HEK293T (cell line): ENCODE data around the gene NDUFS6.

Source experiments
- CTCF ChIA-PET: fragments of 350-600 bp; formaldehyde crosslinking; extraction: SDS; loops from one replicate; lab custom pipeline; 2021; ENCODE audit warnings: antibody characterized with exemption, inconsistent platforms; lab: Yijun Ruan, JAX
- POLR2A ChIA-PET: fragments of 350-600 bp; formaldehyde crosslinking; extraction: SDS; loops from one replicate; lab custom pipeline; 2020; ENCODE audit warnings: antibody characterized with exemption, inconsistent platforms; lab: Yijun Ruan, JAX
- DNase-seq: peaks from one replicate; pipeline ENCODE4 v3.0.0; 2012; ENCODE audit warnings: mixed read lengths; ENCODE audit errors: extremely low spot score
- ARNT ChIP-seq: fragments of 450-650 bp; IDR thresholded peaks from 2 replicates; pipeline ENCODE4 v1.6.1; 2017; ENCODE audit warnings: mild to moderate bottlenecking
- BHLHE40 ChIP-seq: fragments of 450-650 bp; IDR thresholded peaks from 2 replicates; pipeline ENCODE4 v1.6.1; 2016; ENCODE audit warnings: mild to moderate bottlenecking, moderate library complexity, borderline replicate concordance
- CTBP1 ChIP-seq: fragments of 450-650 bp; IDR thresholded peaks from 2 replicates; pipeline ENCODE4 v1.6.1; 2016; ENCODE audit warnings: borderline replicate concordance
- ELF4 ChIP-seq: fragments of 450-650 bp; IDR thresholded peaks from 2 replicates; pipeline ENCODE4 v1.6.1; 2017; ENCODE audit warnings: antibody characterized with exemption
- FOXA1 ChIP-seq: fragments of 450-650 bp; IDR thresholded peaks from 2 replicates; pipeline ENCODE4 v1.6.1; 2016; ENCODE audit warnings: mild to moderate bottlenecking
- FOXK2 ChIP-seq: fragments of 450-650 bp; IDR thresholded peaks from 2 replicates; pipeline ENCODE4 v1.6.1; 2016; ENCODE audit warnings: mild to moderate bottlenecking
- FOXM1 ChIP-seq: fragments of 450-650 bp; IDR thresholded peaks from 2 replicates; pipeline ENCODE4 v1.6.1; 2017; ENCODE audit warnings: mild to moderate bottlenecking, borderline replicate concordance
- HDGF ChIP-seq: fragments of 450-650 bp; IDR thresholded peaks from 2 replicates; pipeline ENCODE4 v1.6.1; 2017; ENCODE audit warnings: antibody characterized with exemption, borderline replicate concordance
- L3MBTL2 ChIP-seq: fragments of 450-650 bp; conservative IDR thresholded peaks from 2 replicates; pipeline ENCODE4 v1.6.1; 2016; ENCODE audit warnings: mild to moderate bottlenecking
- LEF1 ChIP-seq: fragments of 450-650 bp; IDR thresholded peaks from 2 replicates; pipeline ENCODE4 v1.6.1; 2017; ENCODE audit warnings: mild to moderate bottlenecking, borderline replicate concordance
- NFRKB ChIP-seq: fragments of 450-650 bp; IDR thresholded peaks from 2 replicates; pipeline ENCODE4 v1.6.1; 2016; ENCODE audit warnings: mild to moderate bottlenecking, moderate library complexity
- PKNOX1 ChIP-seq: fragments of 450-650 bp; IDR thresholded peaks from 2 replicates; pipeline ENCODE4 v1.6.1; 2016
- SP1 ChIP-seq: fragments of 450-650 bp; IDR thresholded peaks from 2 replicates; pipeline ENCODE4 v1.6.1; 2017
- SUZ12 ChIP-seq: fragments of 450-650 bp; IDR thresholded peaks from 2 replicates; pipeline ENCODE4 v1.6.1; 2016; ENCODE audit warnings: mild to moderate bottlenecking
- TARDBP ChIP-seq: fragments of 450-650 bp; IDR thresholded peaks from 2 replicates; pipeline ENCODE4 v1.6.1; 2016
- ZNF384 ChIP-seq: fragments of 450-650 bp; IDR thresholded peaks from 2 replicates; pipeline ENCODE4 v1.6.1; 2016

NDUFS6 gene

DNA sequence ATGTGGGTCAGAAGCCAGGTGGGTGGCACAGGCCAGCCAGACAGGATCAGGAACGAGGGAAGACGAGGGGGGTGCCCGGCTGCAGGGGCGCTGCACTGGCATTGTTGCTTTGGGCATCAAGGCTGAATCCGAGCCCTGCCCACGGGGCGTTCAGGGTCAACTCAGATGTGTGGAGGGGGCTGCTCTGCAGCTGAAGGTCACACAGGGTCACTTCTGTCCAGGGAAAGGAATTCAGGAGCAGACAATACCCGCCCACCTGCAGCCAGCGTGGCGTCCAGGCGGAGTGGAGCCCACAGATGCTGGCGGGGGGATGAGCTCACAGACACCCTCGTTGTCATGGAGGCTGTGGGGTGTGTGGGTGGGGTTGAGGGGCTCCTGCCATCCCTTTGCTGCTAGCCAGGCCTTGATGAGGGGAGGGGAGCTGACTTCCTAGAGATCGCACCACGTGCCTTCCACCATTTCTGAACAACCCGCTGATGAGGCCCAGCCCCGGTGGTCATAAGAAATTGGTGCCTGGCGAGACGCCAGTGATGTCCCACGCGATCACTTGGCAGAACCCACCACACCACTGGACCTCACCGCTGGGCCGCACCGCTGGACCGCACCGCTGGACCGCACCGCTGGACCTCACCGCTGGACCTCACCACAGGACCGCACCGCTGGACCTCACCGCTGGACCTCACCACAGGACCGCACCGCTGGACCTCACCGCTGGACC, 32.8 kb upstream of the NDUFS6 start:
- ChIA-PET POLR2A (no interaction called here), CTCF (no interaction called here)
- TF ChIP-seq HDGF, result no peak
- TF ChIP-seq FOXM1, result no peak

DNA sequence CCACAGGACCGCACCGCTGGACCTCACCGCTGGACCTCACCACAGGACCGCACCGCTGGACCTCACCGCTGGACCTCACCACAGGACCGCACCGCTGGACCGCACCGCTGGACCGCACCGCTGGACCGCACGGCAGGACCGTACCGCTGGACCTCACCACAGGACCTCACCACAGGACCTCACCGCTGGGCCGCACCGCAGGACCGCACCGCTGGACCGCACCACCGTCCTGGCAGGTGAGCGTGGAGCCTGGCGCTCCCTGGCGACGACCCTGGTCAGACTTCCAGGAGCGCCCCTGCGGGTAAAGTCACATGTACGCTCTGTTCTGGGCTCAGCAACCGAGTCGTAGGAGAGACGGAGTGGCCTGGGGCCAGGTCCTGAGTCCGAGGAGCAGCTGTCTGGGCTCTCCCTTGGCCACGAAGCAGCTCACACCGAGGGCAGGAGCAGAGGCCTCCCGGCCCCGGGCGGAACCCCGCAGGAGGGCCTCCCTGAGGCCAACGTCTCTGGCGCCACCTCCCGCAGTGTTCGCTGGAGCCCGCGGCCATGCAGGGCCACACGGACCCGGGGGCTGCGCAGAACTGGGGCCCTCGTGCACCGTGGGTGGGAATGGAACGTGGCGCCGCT, 32.1 kb upstream of the NDUFS6 start:
- no peak for DNase-seq
- ChIA-PET CTCF (no interaction called here), POLR2A (no interaction called here)
- no peak for TF ChIP-seq TARDBP
- no peak for TF ChIP-seq FOXK2
- TF ChIP-seq FOXA1, result no peak
- no peak for TF ChIP-seq SP1
- TF ChIP-seq FOXM1, result no peak
- no peak for TF ChIP-seq SUZ12
- TF ChIP-seq L3MBTL2, result no peak
- TF ChIP-seq ELF4, result no peak
- TF ChIP-seq ARNT, result no peak
- TF ChIP-seq NFRKB, result no peak
- no peak for TF ChIP-seq PKNOX1
- no peak for TF ChIP-seq CTBP1
- no peak for TF ChIP-seq LEF1
- no peak for TF ChIP-seq HDGF
- no peak for TF ChIP-seq BHLHE40

More for the DNA sequence above, 32.8 kb upstream of the NDUFS6 start:
- no peak for DNase-seq

DNA sequence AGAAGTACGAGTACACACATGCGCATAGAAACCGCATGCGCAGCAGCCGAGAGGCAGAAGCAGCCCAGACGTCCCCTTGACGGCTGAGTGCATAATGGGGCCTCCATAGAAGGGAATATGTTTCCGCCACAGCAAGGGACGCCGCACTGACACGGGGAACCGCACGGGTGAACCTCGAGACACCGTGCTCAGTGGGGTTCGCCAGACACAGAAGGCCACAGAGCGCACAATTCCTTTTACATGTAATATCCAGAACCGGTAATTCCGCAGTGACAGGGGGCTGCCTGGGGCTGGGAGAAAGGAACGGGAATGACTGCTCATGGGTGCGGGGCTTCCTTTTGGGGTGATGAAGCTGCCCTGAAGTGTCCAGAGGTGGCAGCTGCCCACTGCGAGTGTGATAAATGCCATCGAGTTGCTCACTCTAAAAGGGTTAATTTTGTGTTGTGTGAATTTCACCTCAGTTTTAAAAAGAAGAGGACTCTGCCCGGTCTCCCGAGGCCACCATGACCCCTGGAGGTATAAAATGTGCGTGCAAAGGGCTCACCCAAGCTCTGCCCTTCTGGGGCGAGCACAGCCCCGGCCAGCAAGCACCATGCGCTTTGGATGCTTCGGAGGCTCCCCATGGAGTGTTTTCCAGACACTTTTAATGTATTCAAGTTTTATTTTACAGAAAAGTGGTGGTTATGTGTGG, 31.3 kb upstream of the NDUFS6 start:
- DNase-seq, result no peak
- ChIA-PET POLR2A (no interaction called here), CTCF (no interaction called here)
- no peak for TF ChIP-seq ELF4
- TF ChIP-seq SUZ12, result no peak

GRCh38 chr5:1770443-1770802, 30.8 kb upstream of the NDUFS6 start:
- ChIA-PET CTCF (no interaction called here), POLR2A (interaction anchor here (1.3 kb wide), 1 partner anchor 31 kb away, joined by 4 read pairs; the partner anchor contains the start of gene NDUFS6)
- TF ChIP-seq LEF1, result no peak
- TF ChIP-seq PKNOX1, result no peak
- no peak for TF ChIP-seq FOXK2
- TF ChIP-seq BHLHE40, result no peak
- no peak for TF ChIP-seq NFRKB
- TF ChIP-seq FOXA1, result no peak
- no peak for TF ChIP-seq HDGF
- no peak for TF ChIP-seq TARDBP
- no peak for TF ChIP-seq L3MBTL2
- TF ChIP-seq SUZ12, result no peak
- no peak for TF ChIP-seq ARNT
- no peak for TF ChIP-seq SP1
- TF ChIP-seq ZNF384, result no peak
- TF ChIP-seq ELF4, result no peak
- no peak for TF ChIP-seq CTBP1
- no peak for TF ChIP-seq FOXM1
- no peak for DNase-seq

GRCh38 chr5:1771149-1772065, 29.8 kb upstream of the NDUFS6 start:
- CTCF ChIA-PET, result interaction anchor here (0.8 kb wide), 1 partner anchor 9 kb away, joined by 3 read pairs; no protein-coding TSS in a partner anchor

More at GRCh38 chr5:1771149-1772065, 29.8 kb upstream of the NDUFS6 start:
- POLR2A ChIA-PET, result interaction anchor here (0.9 to 1.3 kb wide), 2 partner anchors 29 to 30 kb away, joined by 3 to 4 read pairs; partner anchors contain the start of gene NDUFS6
- no peak for DNase-seq
- TF ChIP-seq ARNT (no peak), ELF4 (no peak), BHLHE40 (no peak), CTBP1 (no peak), ZNF384 (no peak), PKNOX1 (no peak), FOXK2 (no peak), SP1 (no peak), NFRKB (no peak)
